Measurements from ENCODE around the gene ZNF407. TPM values are rescaled to one million over a fixed set of nuclear protein-coding genes. Genes with fewer than 3 reads are reported as not detected.
A peak's percentile ranks its signal among the peaks of the same experiment; 100 is the strongest.

ZNF407 gene
- polyA plus RNA-seq, 4 donors, result 9.2 to 10.3 (median 10.1) TPM

DNA sequence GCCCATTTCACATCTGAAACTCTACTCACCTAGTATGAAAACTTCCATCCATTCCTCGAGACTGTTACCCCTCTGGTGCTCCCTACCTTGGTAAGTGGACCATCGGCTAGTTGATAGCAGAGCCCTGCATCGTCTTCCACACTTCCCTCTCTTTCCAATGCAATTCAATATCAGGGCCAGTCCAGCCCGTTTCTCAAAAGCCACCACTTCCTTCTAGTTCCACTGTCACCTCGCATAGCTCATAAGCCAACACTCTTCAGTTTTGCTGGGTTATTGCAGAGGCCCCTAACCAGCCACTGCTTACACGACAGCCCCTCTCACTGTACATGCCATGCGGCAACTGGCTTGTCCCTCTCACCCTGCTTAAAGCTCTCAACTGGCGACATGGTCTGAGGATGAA, 10.2 kb upstream of the ZNF407 start:
- no peak for DNase-seq (ENCODE audit: low read depth in 4 of 4, low spot score in 3 of 4)

- no peak for DNase-seq (ENCODE audit: low read depth in 4 of 4, low spot score in 3 of 4)
These were observed 8.6 kb upstream of the ZNF407 start for GRCh38 chr18:74589021-74589420.

GRCh38 chr18:74589811-74590210, 7.9 kb upstream of the ZNF407 start:
- no peak for DNase-seq (ENCODE audit: low read depth in 4 of 4, low spot score in 3 of 4)

DNA sequence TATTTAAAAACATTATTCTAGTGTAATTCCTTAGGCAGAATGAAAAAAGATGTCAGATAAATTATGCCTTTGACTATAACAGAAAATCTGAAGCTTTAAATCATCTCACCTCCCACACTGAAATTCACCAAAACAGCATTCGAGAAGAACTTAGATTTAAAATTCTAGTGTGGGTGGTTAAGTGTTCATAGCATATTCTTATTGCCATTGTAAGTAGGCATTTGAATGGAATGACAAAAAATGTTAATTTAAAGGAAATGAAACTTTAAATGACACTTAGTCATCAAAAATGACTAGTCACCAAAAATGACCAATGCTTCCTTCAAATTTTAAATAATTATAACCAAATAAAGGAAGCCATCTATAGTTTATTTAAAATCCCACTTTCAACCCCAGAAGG, 7.0 kb upstream of the ZNF407 start:
- DNase-seq (ENCODE audit: low read depth in 4 of 4, low spot score in 3 of 4), result no peak

GRCh38 chr18:74595431-74595830, 2.2 kb upstream of the ZNF407 start:
- DNase-seq (ENCODE audit: low read depth in 4 of 4, low spot score in 3 of 4), result no peak

DNA sequence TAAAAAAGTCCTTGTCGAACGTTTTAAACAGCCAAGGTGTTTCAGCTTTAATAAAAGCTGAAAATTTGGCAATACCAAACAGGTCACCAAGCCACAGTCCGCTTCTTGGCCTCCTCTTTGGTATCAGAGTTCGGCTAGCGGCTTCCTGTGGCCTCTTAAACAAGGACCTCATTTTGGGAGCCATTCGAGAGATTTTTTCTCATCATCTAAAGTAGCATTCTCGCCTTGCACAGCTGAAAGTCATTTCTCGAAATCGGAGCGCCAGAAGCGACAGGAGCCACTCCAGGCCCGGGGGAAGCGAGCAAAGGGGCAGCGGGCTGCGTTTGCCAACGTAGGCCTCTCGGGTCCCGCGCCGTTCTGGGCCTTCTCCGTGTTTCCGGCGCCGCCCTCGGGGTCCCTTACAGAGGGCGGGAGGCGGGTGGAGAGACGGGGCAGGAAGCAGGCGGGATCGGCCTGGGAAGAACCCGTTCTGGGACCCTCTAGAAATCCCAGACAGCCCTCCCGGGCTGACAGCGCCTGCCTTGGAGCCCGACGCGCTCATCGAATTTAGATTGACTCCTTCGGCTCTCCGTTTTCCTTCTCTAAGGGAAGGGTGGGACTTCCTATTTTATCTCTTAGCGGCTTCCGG, 522 bp upstream of the ZNF407 start:
- peak in 3 of 4 donors; percentile 18 to 85 (median 60) for DNase-seq (ENCODE audit: low read depth in 4 of 4, low spot score in 3 of 4)

DNA sequence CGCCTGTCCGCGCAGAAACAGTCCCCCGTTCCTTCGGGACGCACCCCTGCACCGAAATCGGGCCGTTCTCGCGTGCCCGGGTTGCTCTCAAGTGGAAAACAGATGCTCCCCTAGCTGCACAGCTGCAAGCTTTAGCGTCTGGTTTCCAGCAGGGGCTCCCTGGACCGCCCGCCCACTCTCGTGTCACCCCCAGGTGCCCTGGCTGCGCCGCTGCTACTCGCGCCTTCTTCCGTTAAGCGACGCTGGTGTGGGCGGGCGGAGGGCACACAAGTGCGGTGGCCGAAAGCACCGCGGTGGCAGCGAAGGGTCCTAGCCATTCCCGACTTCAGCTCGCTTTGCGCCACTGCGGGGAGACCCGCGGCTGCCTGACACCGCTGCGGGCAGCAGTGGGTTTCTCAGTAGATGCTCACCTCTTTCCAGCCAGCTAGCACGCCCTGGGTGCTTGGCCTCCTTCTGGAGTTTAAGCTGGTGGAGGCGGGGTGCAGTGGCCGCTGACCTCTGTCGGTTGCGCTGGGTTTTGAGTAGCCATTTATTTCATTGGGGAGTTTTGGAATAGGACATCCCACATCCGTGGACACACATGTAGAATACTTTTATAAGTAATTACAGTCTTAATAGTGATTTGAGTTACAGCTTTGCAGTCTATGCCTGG, 806 bp downstream of the ZNF407 start:
- DNase-seq (ENCODE audit: low read depth in 4 of 4, low spot score in 3 of 4), result peak in 3 of 4 donors; percentile 33 to 53 (median 39)

DNA sequence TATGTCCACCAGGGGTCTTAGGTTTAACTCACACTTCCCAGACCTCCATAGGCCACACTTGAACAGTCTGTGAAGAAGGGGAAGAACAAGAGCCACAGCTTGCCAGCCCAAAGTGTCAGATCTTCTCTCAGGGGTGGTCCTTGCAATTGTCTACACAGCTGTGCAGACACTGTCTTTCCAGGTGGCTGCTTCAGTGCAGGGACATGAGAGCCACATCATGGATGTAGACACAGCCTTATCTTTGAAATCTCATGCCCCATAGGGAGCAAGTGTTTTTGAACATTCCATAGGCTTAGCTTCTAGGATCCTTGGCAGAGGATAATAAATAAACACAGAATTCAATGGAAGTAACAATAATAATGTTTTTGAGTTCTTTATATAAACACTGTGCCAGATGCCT, 6.7 kb downstream of the ZNF407 start:
- DNase-seq (ENCODE audit: low read depth in 4 of 4, low spot score in 3 of 4), result no peak

DNA sequence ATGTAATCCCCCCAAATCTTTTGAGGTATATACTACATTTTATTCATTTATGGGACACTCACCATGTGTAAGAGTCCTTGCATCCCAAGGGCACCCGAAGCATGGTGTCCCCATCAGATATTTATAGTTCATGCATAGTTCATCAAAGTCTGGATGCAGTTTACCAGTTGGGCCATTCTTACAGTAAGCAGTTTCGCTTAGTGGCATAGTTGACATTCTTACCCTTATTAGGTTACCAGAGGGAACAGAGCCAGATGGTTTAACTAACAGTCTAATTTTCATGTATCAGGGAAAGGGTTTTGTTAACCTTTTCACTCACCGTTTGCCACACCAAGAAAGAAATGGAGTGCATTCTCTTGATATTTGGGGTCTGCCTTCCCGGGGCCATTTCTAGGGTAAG, 7.1 kb downstream of the ZNF407 start:
- no peak for DNase-seq (ENCODE audit: low read depth in 4 of 4, low spot score in 3 of 4)

GRCh38 chr18:74608681-74609080, 11.0 kb downstream of the ZNF407 start:
- DNase-seq (ENCODE audit: low read depth in 4 of 4, low spot score in 3 of 4), result no peak

DNA sequence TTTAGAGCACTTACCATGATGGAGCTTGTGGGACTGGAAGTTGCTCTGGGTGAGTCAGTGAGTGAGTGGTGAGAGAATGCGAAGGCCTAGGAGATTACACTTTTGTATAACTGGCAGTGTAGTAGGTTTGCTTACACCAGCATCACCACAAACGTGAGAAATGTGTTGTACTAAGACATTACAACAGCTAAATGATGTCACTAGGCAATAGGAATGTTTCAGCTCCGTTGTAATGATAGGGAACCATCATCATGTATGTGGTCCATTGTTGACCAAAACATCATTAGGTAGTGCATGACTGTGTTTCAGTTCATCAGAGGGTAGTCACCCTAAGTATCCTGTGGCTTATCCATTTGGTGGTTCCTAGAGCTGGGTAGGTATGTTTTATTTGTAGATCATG, 11.9 kb downstream of the ZNF407 start:
- DNase-seq (ENCODE audit: low read depth in 4 of 4, low spot score in 3 of 4), result no peak

DNA sequence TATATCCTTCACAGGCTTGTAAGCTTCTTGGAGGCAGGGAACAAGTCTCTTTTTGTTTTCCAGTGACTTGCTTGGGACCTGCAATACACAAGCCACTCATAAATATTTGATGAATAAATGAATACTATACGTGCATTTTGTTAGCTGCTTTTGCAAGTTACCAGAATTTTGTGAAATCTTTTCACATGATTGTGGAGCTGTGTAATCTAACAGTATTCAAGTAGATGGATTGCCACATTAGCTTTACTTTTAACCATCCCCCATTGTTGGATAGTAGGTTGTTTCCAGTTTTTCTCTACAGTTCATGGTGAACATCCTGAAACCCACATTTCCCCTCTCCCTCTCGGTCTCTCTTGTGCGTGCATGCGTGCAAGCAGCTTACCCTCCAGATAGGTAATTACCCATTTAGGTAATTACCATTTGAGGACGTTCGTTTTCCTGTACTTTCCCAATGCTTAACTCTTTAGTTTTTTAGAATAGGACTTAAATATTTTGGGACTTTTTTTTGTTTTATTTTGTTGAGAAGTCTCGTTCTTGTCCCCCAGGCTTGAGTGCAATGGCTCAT, 12.5 kb downstream of the ZNF407 start:
- no peak for DNase-seq (ENCODE audit: low read depth in 4 of 4, low spot score in 3 of 4)

DNA sequence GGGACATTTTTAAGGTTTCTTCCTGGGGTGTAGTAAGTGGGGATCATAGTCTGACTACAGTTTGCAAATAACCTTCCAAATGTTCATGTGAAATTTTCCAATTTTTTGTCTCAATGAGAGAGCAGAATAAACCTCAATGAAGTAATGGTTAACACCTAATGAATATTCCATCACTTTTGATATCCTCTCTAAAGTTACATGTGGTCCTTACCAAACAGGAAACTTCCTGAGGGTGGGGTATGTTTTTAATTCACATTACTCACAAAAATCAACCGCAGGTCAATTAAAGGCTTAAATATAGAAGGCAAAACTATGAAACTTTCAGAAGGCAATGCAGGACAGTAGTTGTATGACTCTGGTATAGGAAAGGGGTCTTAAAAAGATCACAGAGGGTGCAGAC, 13.2 kb downstream of the ZNF407 start:
- no peak for DNase-seq (ENCODE audit: low read depth in 4 of 4, low spot score in 3 of 4)

- no peak for DNase-seq (ENCODE audit: low read depth in 4 of 4, low spot score in 3 of 4)
These were observed 14.1 kb downstream of the ZNF407 start for GRCh38 chr18:74611765-74612164.

DNA sequence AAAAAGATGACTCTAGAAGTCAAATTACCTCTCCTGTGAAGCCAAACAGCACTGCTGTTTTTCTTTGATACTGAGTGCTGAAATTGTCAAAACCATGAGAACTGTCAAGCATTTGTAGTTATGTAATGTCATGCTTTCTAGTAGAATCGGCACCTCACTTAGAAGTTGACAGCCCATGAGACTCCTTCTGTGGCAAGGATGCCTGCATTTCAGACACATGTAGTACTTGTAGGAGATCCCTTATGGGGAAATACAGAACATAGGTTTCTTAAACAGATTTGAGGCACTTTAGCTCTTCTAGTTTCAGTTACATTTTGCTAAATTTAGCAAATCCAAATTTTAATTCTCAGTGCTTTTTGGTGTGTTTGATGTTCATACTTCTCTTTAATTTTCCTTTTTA, 15.7 kb downstream of the ZNF407 start:
- no peak for DNase-seq (ENCODE audit: low read depth in 4 of 4, low spot score in 3 of 4)

DNA sequence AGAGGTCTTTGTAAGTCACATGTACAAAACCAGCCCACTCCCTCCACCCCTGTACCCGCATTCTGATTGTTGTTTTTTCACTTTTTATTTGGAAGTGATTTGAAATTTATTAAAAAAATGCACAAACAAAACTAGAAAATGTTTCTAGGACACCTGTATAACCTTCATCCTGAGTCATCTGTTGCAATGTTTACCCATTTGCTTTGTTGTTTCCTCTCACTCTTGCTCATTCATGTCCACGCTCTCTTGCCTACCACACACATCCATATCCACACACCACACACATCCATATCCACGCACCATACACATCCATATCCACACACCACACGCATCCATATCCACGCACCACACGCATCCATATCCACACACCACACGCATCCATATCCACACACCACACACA, 18.8 kb downstream of the ZNF407 start:
- DNase-seq (ENCODE audit: low read depth in 4 of 4, low spot score in 3 of 4), result no peak

DNA sequence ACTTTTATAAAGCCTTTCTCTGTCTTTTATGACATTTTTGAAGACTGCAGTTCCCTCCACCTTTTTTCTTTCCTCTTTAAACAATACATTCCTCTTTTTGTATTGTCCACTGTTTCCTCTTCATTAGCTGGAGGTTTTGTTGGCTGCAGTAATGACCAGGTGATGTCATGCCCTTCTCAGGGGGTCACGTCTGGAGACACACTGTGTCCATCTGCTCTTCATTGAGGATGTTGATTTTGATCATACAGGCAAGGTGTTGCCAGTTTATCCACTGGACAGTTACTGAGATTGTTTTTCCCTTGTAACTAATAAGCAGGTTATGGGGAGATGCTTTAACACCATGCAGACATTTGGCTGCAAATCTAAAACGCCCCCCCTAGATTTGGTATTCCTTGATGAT, 19.8 kb downstream of the ZNF407 start:
- DNase-seq (ENCODE audit: low read depth in 4 of 4, low spot score in 3 of 4), result no peak

GRCh38 chr18:74622072-74622471, 24.4 kb downstream of the ZNF407 start:
- DNase-seq (ENCODE audit: low read depth in 4 of 4, low spot score in 3 of 4), result no peak

- no peak for DNase-seq (ENCODE audit: low read depth in 4 of 4, low spot score in 3 of 4)
These were observed 25.6 kb downstream of the ZNF407 start for GRCh38 chr18:74623047-74623816.

- no peak for DNase-seq (ENCODE audit: low read depth in 4 of 4, low spot score in 3 of 4)
These were observed 26.8 kb downstream of the ZNF407 start for GRCh38 chr18:74624466-74624865.

- DNase-seq (ENCODE audit: low read depth in 4 of 4, low spot score in 3 of 4), result no peak
These were observed 27.5 kb downstream of the ZNF407 start for GRCh38 chr18:74625157-74625556.

All from left renal pelvis (tissue), 4 donors.